GM12865 (cell line): ENCODE results near the gene BCL10.

ENCODE experiments used
- DNase-seq: peaks from one replicate; pipeline ENCODE4 v3.0.0; 2010; ENCODE audit warnings: low read depth
- H3K4me3 ChIP-seq: 2 replicates; pipeline ENCODE4 v1.5.1; 2011; ENCODE audit warnings: mild to moderate bottlenecking, low read depth, low read length, control low read depth
- TF ChIP-seq, protein P1 (sequence below): IDR thresholded peaks from 2 replicates; pipeline ENCODE4 v1.5.1; 2011; ENCODE audit warnings: low read length, control low read depth, low read depth, inconsistent platforms; ENCODE audit not compliant: insufficient read depth; ENCODE audit errors: missing control alignments

Gene BCL10

DNA sequence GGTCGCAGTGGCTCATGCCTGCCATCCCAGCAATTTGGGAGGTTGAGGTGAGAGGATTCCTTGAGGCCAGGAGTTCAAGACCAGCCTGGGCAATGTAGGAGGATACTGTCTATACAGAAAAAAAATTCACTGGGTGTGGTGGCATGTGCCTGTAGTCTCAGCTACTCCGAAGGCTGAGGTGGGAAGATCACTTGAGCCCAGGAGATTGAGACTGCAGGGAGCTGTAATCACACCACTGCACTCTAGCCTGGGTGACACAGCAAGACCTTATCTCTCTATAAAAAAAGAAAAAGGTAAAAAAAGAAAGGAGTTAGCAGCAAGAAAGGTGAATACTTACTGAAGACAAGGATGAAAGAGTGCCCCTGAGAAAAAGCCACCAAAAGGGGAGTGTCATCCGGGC, 23.7 kb upstream of the BCL10 start:
- no peak for DNase-seq
- TF ChIP-seq, protein P1, sequence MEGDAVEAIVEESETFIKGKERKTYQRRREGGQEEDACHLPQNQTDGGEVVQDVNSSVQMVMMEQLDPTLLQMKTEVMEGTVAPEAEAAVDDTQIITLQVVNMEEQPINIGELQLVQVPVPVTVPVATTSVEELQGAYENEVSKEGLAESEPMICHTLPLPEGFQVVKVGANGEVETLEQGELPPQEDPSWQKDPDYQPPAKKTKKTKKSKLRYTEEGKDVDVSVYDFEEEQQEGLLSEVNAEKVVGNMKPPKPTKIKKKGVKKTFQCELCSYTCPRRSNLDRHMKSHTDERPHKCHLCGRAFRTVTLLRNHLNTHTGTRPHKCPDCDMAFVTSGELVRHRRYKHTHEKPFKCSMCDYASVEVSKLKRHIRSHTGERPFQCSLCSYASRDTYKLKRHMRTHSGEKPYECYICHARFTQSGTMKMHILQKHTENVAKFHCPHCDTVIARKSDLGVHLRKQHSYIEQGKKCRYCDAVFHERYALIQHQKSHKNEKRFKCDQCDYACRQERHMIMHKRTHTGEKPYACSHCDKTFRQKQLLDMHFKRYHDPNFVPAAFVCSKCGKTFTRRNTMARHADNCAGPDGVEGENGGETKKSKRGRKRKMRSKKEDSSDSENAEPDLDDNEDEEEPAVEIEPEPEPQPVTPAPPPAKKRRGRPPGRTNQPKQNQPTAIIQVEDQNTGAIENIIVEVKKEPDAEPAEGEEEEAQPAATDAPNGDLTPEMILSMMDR: no peak
- H3K4me3 ChIP-seq: no peak overlapping the region

GRCh38 chr1:85297855-85298629, 21.6 kb upstream of the BCL10 start:
- no peak overlapping the region for H3K4me3 ChIP-seq
- TF ChIP-seq, protein P1: no peak
- peak; percentile 79 for DNase-seq

DNA sequence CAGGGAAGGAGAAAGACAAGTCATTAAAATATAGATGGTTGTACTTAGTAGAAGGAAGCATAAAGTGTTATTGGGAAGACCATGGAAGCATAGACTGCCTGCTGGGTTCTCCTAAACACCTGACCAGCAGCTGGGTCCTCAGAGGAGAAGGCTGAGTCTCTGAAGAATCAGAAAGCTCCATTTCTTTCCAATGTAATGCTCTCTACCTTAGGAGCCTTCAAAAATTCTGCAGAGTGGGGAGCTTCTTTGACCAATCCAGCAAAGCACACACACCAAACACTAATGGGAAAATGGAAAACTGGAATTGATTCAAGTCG, 21.1 kb upstream of the BCL10 start:
- H3K4me3 ChIP-seq: no peak overlapping the region
- DNase-seq: no peak
- TF ChIP-seq, protein P1: no peak

DNA sequence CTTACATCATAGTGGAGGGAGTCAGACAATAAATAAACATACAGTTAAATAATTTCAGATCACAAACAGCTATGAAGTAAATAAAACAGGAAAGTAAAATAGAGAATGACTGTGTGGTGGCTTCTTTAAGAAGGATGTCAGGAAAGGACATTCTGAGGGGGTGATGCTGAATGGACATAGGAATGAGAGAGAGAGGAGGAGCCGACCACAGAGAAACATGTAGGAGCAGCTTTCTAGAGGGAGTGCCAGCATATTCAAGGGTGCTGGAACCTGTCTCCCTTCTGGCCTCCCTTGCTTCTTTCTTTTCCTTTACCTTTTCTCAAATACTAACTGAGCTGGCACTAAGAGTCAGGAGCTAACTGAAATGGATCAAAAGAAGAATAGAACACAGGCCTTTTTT, 20.5 kb upstream of the BCL10 start:
- TF ChIP-seq, protein P1: no peak
- H3K4me3 ChIP-seq: no peak overlapping the region
- DNase-seq: no peak

- TF ChIP-seq, protein P1: no peak
- no peak overlapping the region for H3K4me3 ChIP-seq
- DNase-seq: no peak
Measured at GRCh38 chr1:85295654-85296053, 19.2 kb upstream of the BCL10 start.

DNA sequence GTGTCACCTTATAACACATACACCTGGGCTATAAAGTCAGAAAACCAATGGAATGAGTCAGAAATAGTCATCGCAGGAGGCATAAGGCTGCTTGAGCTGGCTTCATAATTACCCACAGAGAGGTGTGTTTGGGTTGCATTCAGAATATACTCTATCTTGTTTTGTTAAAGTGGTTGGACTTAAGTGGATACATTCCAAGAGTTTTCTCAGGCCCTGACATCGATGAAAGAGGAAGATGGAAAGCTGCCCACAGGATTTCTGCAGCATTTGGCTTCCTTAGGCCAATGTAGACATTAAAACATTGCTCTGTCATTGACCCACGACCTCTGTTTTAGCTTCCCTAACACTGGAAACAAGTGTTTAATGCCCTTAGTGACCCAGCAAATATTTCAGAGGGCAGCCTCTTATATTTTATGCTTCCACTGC, 18.6 kb upstream of the BCL10 start:
- DNase-seq: no peak
- TF ChIP-seq, protein P1: no peak
- H3K4me3 ChIP-seq: no peak overlapping the region

GRCh38 chr1:85290826-85291225, 14.4 kb upstream of the BCL10 start:
- DNase-seq: no peak
- TF ChIP-seq, protein P1: no peak
- H3K4me3 ChIP-seq: no peak overlapping the region
